Smooth muscle cell (in vitro differentiated cells): ENCODE data around the gene RORB. TPM values are rescaled to one million over a fixed set of nuclear protein-coding genes. Genes with fewer than 3 reads are reported as not detected.

Source experiments
- DNase-seq: peaks from one replicate; lab custom pipeline; 2025; ENCODE audit not compliant: unreplicated experiment; lab: John Stamatoyannopoulos, UW
- H2AFZ ChIP-seq: fragments of 200-600 bp; sonication (generic); 2 replicates; pipeline ENCODE4 v1.6.0; 2016; ENCODE audit warnings: antibody characterized with exemption, low read depth, mild to moderate bottlenecking
- H3F3A ChIP-seq: fragments of 200-600 bp; sonication (generic); 2 replicates; pipeline ENCODE4 v1.6.0; 2017; ENCODE audit warnings: antibody characterized with exemption, low read depth
- H3K27ac ChIP-seq: fragments of 200-600 bp; sonication (generic); 2 replicates; pipeline ENCODE4 v1.5.1; 2016; ENCODE audit warnings: low read depth, mild to moderate bottlenecking
- H3K27me3 ChIP-seq: fragments of 200-600 bp; sonication (generic); 2 replicates; pipeline ENCODE4 v1.6.1; 2016; ENCODE audit warnings: low read depth, mild to moderate bottlenecking
- H3K36me3 ChIP-seq: fragments of 200-600 bp; sonication (generic); 2 replicates; pipeline ENCODE4 v1.5.1; 2016; ENCODE audit warnings: low read depth
- H3K4me1 ChIP-seq: fragments of 200-600 bp; sonication (generic); 2 replicates; pipeline ENCODE4 v1.5.1; 2016; ENCODE audit warnings: low read depth
- H3K4me2 ChIP-seq: fragments of 200-600 bp; sonication (generic); 2 replicates; pipeline ENCODE4 v1.6.0; 2016; ENCODE audit warnings: mild to moderate bottlenecking
- H3K4me3 ChIP-seq: fragments of 200-600 bp; sonication (generic); 2 replicates; pipeline ENCODE4 v1.5.1; 2016; ENCODE audit warnings: mild to moderate bottlenecking
- H3K79me2 ChIP-seq: fragments of 200-600 bp; sonication (generic); 2 replicates; pipeline ENCODE4 v1.6.0; 2016; ENCODE audit warnings: low read depth, mild to moderate bottlenecking
- H3K9ac ChIP-seq: fragments of 200-600 bp; sonication (generic); 2 replicates; pipeline ENCODE4 v1.6.0; 2016; ENCODE audit warnings: low read depth
- H3K9me3 ChIP-seq: fragments of 200-600 bp; sonication (generic); replicated peaks from 2 replicates; pipeline ENCODE4 v1.5.1; 2016; ENCODE audit warnings: low read depth
- H4K20me1 ChIP-seq: fragments of 200-600 bp; sonication (generic); 2 replicates; pipeline ENCODE4 v1.6.0; 2016; ENCODE audit warnings: low read depth
- CTCF ChIP-seq: fragments of 200-600 bp; sonication (generic); IDR thresholded peaks from 2 replicates; pipeline ENCODE4 v1.5.1; 2017; ENCODE audit warnings: borderline replicate concordance, mild to moderate bottlenecking, antibody characterized with exemption; ENCODE audit not compliant: insufficient read depth, poor library complexity, severe bottlenecking
- whole genome bisulfite sequencing: methylation state at CpG from one replicate; pipeline ENCODE4 v1.1.7; 2016; ENCODE audit warnings: low lambda C conversion rate; 5-methylcytosine and 5-hydroxymethylcytosine counted together
- polyA plus RNA-seq: library from polyadenylated mRNA; unstranded; fragments of >200 nt; fragmentation: Nextera tagmentation; extraction: Ambion mirVana; gene quantifications from 2 replicates; pipeline ENCODE4 v1.2.1, GENCODE V29; 2016
- total RNA-seq: library from RNA; depleted of rRNA; stranded (reverse); fragments of >200 nt; gene quantifications from 2 replicates; pipeline ENCODE4 v1.2.3, GENCODE V29; 2014

Gene RORB
- total and polyA plus RNA-seq, 2 experiments from 2014 or later: 0.95 to 2.5 TPM

- Histone ChIP-seq H3K9ac (no peak overlapping the region), H3K4me2 (no peak overlapping the region), H3K4me1 (no peaks in the 10 kb centered on the region), H3K27me3 (no peaks in the 10 kb centered on the region), H4K20me1 (no peaks in the 10 kb centered on the region), H3K79me2 (no peaks in the 10 kb centered on the region), H2AFZ (no peak overlapping the region), H3K36me3 (no peaks in the 10 kb centered on the region), H3K4me3 (no peak overlapping the region), H3K9me3 (no peaks in the 10 kb centered on the region), H3F3A (no peaks in the 10 kb centered on the region), H3K27ac (no peak overlapping the region)
- no peak for DNase-seq
- no peak for TF ChIP-seq CTCF
- 91% methylated on average over 4 of the region's 4 CpGs for WGBS
Observed at GRCh38 chr9:74517188-74517587, 20.1 kb downstream of the RORB start.

- Histone ChIP-seq H3K79me2 (no peaks in the 10 kb centered on the region), H3F3A (no peaks in the 10 kb centered on the region), H3K9me3 (no peaks in the 10 kb centered on the region), H3K4me3 (no peak overlapping the region), H2AFZ (no peak overlapping the region), H3K4me1 (no peaks in the 10 kb centered on the region), H3K27me3 (no peaks in the 10 kb centered on the region), H3K9ac (no peak overlapping the region), H3K27ac (no peak overlapping the region), H4K20me1 (no peaks in the 10 kb centered on the region), H3K36me3 (no peaks in the 10 kb centered on the region), H3K4me2 (no peak overlapping the region)
- 95% methylated on average over 9 of the region's 9 CpGs for whole genome bisulfite sequencing
- no peak for DNase-seq
- no peak for TF ChIP-seq CTCF
Observed at GRCh38 chr9:74519419-74519818, 22.3 kb downstream of the RORB start.

- no peak for DNase-seq
- Histone ChIP-seq H3K27me3 (no peaks in the 10 kb centered on the region), H3K4me1 (no peaks in the 10 kb centered on the region), H3K4me2 (peak overlapping the region; percentile 12), H4K20me1 (no peaks in the 10 kb centered on the region), H3K79me2 (no peaks in the 10 kb centered on the region), H3K27ac (no peak overlapping the region), H3K9me3 (no peaks in the 10 kb centered on the region), H2AFZ (no peak overlapping the region), H3K36me3 (no peaks in the 10 kb centered on the region), H3F3A (no peaks in the 10 kb centered on the region), H3K4me3 (no peak overlapping the region), H3K9ac (no peak overlapping the region)
- WGBS: 57% methylated on average over 1 of the region's 1 CpG
- TF ChIP-seq CTCF: no peak
Observed at GRCh38 chr9:74521009-74521408, 23.9 kb downstream of the RORB start.

GRCh38 chr9:74524289-74524688 lies 27.2 kb downstream of the RORB start:
- no peaks in the 10 kb centered on the region for H3F3A ChIP-seq
- H2AFZ ChIP-seq: no peak overlapping the region
- no peak for TF ChIP-seq CTCF
- no peak overlapping the region for H3K4me2 ChIP-seq
- H3K9me3 ChIP-seq: no peaks in the 10 kb centered on the region
- no peak overlapping the region for H3K27ac ChIP-seq
- H3K4me1 ChIP-seq: no peaks in the 10 kb centered on the region
- H3K9ac ChIP-seq: no peak overlapping the region
- DNase-seq: no peak
- no peak overlapping the region for H3K4me3 ChIP-seq
- H4K20me1 ChIP-seq: no peaks in the 10 kb centered on the region
- H3K36me3 ChIP-seq: no peaks in the 10 kb centered on the region
- H3K79me2 ChIP-seq: no peaks in the 10 kb centered on the region
- no peaks in the 10 kb centered on the region for H3K27me3 ChIP-seq
- WGBS: 60% methylated on average over 1 of the region's 1 CpG
